GM19455 (cell line): ENCODE measurements around the gene SCN11A.

Experiments
- ATAC-seq: cut with Tn5 transposase; IDR thresholded peaks from one replicate; pipeline ENCODE4 v1.9.1; 2021; ENCODE audit not compliant: unreplicated experiment

The SCN11A gene

DNA sequence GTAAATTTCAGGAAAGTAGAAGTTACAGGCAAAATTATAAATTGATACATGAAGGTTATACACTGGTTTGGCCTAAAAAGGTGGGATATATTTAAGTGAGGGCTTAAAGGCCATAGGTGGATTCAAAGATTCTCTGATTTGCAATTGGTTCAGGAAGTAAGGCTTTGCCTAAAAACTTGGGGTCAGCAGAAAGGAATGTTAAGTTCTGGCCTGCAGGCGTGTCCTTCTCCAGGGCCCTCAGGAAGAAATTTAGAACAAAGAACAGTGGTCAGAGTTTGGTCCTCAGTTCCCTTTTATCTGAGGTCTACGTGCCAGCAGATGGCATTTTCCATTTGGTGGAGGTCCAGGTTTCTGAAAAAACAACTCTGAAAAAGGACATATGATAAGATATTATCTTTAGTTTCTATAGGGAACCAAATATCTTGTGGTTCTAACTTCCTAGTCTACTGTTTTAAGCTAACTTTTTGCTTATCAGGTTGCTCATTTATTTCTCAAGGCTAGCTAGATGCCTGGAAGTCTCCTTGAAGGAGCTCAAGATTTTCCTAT is 40.5 kb downstream of the SCN11A start:
- no peak for ATAC-seq

DNA sequence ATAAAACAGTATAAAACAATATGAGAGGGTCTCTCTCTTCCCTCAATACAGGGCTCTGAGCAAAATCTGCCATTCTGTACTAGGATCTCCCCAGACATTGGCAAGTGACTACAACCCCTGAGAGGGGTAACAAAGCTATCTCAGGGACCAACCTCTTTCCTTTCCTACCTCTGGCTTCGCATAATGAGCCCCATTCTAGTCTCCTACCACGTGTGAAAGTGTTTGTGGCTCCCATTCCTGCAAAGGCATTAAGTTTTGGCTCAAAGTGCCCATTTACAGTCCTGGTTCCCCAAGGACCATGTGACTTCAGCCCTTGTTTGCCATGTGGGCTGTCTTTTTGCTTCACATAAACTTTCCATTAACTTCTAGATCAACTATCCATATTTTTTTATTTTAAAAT is 46.4 kb downstream of the SCN11A start:
- ATAC-seq = no peak
